K562 (cell line): ENCODE results near the gene CTRB1. TPM values are rescaled to one million over a fixed set of nuclear protein-coding genes. Genes with fewer than 3 reads are reported as not detected.

Experiments
- ADNP ChIP-seq: fragments of 200-800 bp; sonication (Bioruptor generic); IDR thresholded peaks from 2 replicates; pipeline ENCODE4 v1.6.1; 2016; ENCODE audit warnings: missing genetic modification characterization, missing compliant biosample characterization
- ARID2 ChIP-seq: fragments of 450-650 bp; IDR thresholded peaks from 2 replicates; pipeline ENCODE4 v1.6.1; 2017; ENCODE audit warnings: antibody characterized with exemption, mild to moderate bottlenecking
- E4F1 ChIP-seq: fragments of 250-450 bp; sonication (Bioruptor Pico); IDR thresholded peaks from 2 replicates; pipeline ENCODE4 v1.5.0; 2021; ENCODE audit warnings: mild to moderate bottlenecking, borderline replicate concordance
- HIVEP1 ChIP-seq: fragments of 250-450 bp; sonication (Bioruptor Pico); IDR thresholded peaks from 2 replicates; pipeline ENCODE4 v1.4.0; 2020; ENCODE audit warnings: mild to moderate bottlenecking
- HNRNPLL ChIP-seq: fragments of 200-400 bp; formaldehyde crosslinking; IDR thresholded peaks from 2 replicates; pipeline ENCODE4 v1.6.1; 2017; ENCODE audit warnings: low read length, low read depth, mild to moderate bottlenecking; ENCODE audit not compliant: poor library complexity, severe bottlenecking
- KDM1A ChIP-seq, 2 experiments: fragments of 450-650 bp; IDR thresholded peaks; 2 replicates each; pipeline ENCODE4 v1.6.1; 2016; ENCODE audit warnings: mild to moderate bottlenecking in 2 of 2
- L3MBTL2 ChIP-seq: fragments of 450-650 bp; IDR thresholded peaks from 2 replicates; pipeline ENCODE4 v1.6.1; 2016; ENCODE audit warnings: mild to moderate bottlenecking, moderate library complexity
- MAFG ChIP-seq: fragments of 450-650 bp; conservative IDR thresholded peaks from 2 replicates; pipeline ENCODE4 v1.6.1; 2016; ENCODE audit warnings: missing genetic modification characterization, missing compliant biosample characterization
- MAZ ChIP-seq, 2 experiments: fragments of 450-650 bp in 1 of 2; sonication (generic) in 1 of 2; formaldehyde crosslinking; IDR thresholded peaks in 1 of 2; conservative IDR thresholded peaks in 1 of 2; 2 replicates each; pipeline versions ENCODE4 v1.4.0 to v1.5.0; 2020; ENCODE audit warnings: mild to moderate bottlenecking in 1 of 2, missing genetic modification reagents in 1 of 2
- MTF1 ChIP-seq: fragments of 250-450 bp; sonication (Bioruptor Pico); IDR thresholded peaks from 2 replicates; pipeline ENCODE4 v1.9.0; 2021; ENCODE audit warnings: moderate library complexity, mild to moderate bottlenecking, inconsistent platforms, borderline replicate concordance
- NELFE ChIP-seq: IDR thresholded peaks from 2 replicates; pipeline ENCODE4 v1.6.1; 2011; ENCODE audit warnings: mild to moderate bottlenecking; ENCODE audit not compliant: insufficient read depth, insufficient read length
- RERE ChIP-seq: sonication (generic); formaldehyde crosslinking; IDR thresholded peaks from 2 replicates; pipeline ENCODE4 v1.8.0; 2023; ENCODE audit warnings: missing genetic modification reagents, mild to moderate bottlenecking, borderline replicate concordance
- SIRT6 ChIP-seq: IDR thresholded peaks from one replicate; pipeline ENCODE4 v1.6.1; 2012; ENCODE audit warnings: low read depth, mild to moderate bottlenecking, control low read depth, inconsistent platforms, low read length, moderate library complexity
- ZFP36 ChIP-seq: fragments of 150-350 bp; IDR thresholded peaks from 2 replicates; pipeline ENCODE4 v1.6.1; 2018; ENCODE audit warnings: low read length, low read depth; ENCODE audit not compliant: partially characterized antibody
- ZNF146 ChIP-seq: IDR thresholded peaks from one replicate; pipeline ENCODE4 v1.6.1; 2018; ENCODE audit warnings: missing compliant biosample characterization; ENCODE audit not compliant: unreplicated experiment
- polyA plus RNA-seq, 8 experiments: library from polyadenylated mRNA; depleted of rRNA in 4 of 8; stranded (reverse) in 5 of 8; unstranded in 3 of 8; fragments of >200 nt; fragmentation: Nextera tagmentation in 2 of 8; fragmentation: Illumina TruSeq in 1 of 8; extraction: Ambion mirVana in 2 of 8; extraction: Trizol in 1 of 8; gene quantifications; 2 replicates each; pipeline versions ENCODE4 v1.2.1 to v1.2.3, GENCODE V29; 2011 to 2014; ENCODE audit warnings: inconsistent platforms in 1 of 8, missing spikeins in 1 of 8
- total RNA-seq, 7 experiments: library from RNA; depleted of rRNA in 6 of 7; stranded (reverse); fragments of >200 nt in 6 of 7; fragmentation: Illumina TruSeq in 2 of 7; extraction: Trizol in 2 of 7; gene quantifications; 2 replicates each; pipeline versions ENCODE4 v1.2.1 to v1.2.3, GENCODE V29; 2011 to 2021; ENCODE audit warnings: low replicate concordance in 1 of 7
- TF ChIP-seq, protein P1 (sequence below): fragments of 250-450 bp; sonication (Bioruptor Pico); IDR thresholded peaks from 2 replicates; pipeline ENCODE4 v1.8.0; 2021; ENCODE audit warnings: moderate library complexity, mild to moderate bottlenecking, inconsistent platforms
- TF ChIP-seq, protein P2 (sequence below), 2 experiments: IDR thresholded peaks; 2 replicates each; pipeline ENCODE4 v1.6.1; 2012; ENCODE audit warnings: improper control_type of control experiment in 2 of 2, low read depth in 2 of 2, low read length in 2 of 2, borderline replicate concordance in 1 of 2

CTRB1 gene
- total and polyA plus RNA-seq, 9 of the 15 experiments (the other 6 are each of a cell fraction or from before 2014, with no cell fraction given), result 2.3 TPM; not detected in 8

GRCh38 chr16:75251280-75252048 lies 32.7 kb downstream of the CTRB1 start, which contains the start of gene BCAR1 (continued):
- TF ChIP-seq HNRNPLL, result no peak
- TF ChIP-seq E4F1 (CRISPR knock-in tag), result no peak
- TF ChIP-seq ZFP36, result peak; percentile 92
- no peak for TF ChIP-seq MTF1 (CRISPR knock-in tag)
- no peak for TF ChIP-seq HIVEP1 (CRISPR knock-in tag)
- no peak for TF ChIP-seq MAFG (tag)
- TF ChIP-seq ZNF146 (CRISPR knock-in tag), result no peak
- TF ChIP-seq, protein P1, sequence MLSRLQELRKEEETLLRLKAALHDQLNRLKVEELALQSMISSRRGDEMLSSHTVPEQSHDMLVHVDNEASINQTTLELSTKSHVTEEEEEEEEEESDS (CRISPR knock-in tag), result no peak
- no peak for TF ChIP-seq ADNP (tag)
- TF ChIP-seq SIRT6, result no peak
- TF ChIP-seq RERE (CRISPR knock-in tag), result no peak
- no peak for TF ChIP-seq ARID2
- TF ChIP-seq NELFE, result no peak
- 0 out of 2 replicates have a peak, but pooled peaks have one; percentile 12 for TF ChIP-seq L3MBTL2
- no peak for TF ChIP-seq KDM1A (IDR thresholded peaks at IDR 0.05)
- TF ChIP-seq, protein P2, sequence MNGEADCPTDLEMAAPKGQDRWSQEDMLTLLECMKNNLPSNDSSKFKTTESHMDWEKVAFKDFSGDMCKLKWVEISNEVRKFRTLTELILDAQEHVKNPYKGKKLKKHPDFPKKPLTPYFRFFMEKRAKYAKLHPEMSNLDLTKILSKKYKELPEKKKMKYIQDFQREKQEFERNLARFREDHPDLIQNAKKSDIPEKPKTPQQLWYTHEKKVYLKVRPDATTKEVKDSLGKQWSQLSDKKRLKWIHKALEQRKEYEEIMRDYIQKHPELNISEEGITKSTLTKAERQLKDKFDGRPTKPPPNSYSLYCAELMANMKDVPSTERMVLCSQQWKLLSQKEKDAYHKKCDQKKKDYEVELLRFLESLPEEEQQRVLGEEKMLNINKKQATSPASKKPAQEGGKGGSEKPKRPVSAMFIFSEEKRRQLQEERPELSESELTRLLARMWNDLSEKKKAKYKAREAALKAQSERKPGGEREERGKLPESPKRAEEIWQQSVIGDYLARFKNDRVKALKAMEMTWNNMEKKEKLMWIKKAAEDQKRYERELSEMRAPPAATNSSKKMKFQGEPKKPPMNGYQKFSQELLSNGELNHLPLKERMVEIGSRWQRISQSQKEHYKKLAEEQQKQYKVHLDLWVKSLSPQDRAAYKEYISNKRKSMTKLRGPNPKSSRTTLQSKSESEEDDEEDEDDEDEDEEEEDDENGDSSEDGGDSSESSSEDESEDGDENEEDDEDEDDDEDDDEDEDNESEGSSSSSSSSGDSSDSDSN (IDR thresholded peaks at IDR 0.05; ENCODE audit: borderline replicate concordance in 1 of 2, low read depth in 2 of 2, low read length in 2 of 2), result 0 out of 4 replicates have a peak, but pooled peaks have one; percentile 24 to 84
- TF ChIP-seq MAZ (CRISPR knock-in tag; conservative IDR thresholded peaks at IDR 0.05 in 1 of 2, IDR thresholded peaks at IDR 0.05 in 1 of 2), result peak in 1 of 2 experiments; percentile 31; a peak in 1 of 4 replicates
